ENCODE results near the gene SHC4.

Gene SHC4

DNA sequence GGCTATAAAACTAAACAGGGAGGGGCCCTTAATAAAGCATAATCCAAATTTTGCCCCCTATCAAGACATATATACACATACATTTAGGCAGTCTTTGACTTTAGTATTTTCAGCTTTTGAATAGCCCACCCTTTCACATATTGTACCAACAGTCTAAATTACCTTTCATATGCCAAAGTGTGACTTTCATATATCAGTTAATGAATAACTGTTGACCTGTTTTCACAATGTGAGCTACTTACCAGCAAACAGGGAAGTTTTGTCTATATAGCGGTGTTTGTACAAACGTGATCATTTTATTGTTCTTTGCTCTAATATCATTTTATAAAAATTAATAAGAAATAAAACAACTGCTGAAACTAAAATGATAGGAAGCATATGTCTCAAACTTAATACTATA lies 180.8 kb downstream of the SHC4 start:
- Histone ChIP-seq H3K79me2 (ENCODE audit: control insufficient read depth, insufficient read depth, low read length, unreplicated experiment) (no peaks in the 10 kb centered on the region), H3K4me3 (ENCODE audit: low read depth, low read length) (no peak overlapping the region), H3K4me1 (ENCODE audit: control insufficient read depth, insufficient read depth, low read length, unreplicated experiment) (peaks cover 7% of the 10 kb centered on the region), H3K27me3 (ENCODE audit: insufficient read depth, low read length) (no peaks in the 10 kb centered on the region), H3K27ac (ENCODE audit: low read depth, low read length) (no peak overlapping the region), H2AFZ (ENCODE audit: low read length, unreplicated experiment) (no peak overlapping the region), H3K36me3 (ENCODE audit: insufficient read depth, low read length) (peaks cover 18% of the 10 kb centered on the region)

DNA sequence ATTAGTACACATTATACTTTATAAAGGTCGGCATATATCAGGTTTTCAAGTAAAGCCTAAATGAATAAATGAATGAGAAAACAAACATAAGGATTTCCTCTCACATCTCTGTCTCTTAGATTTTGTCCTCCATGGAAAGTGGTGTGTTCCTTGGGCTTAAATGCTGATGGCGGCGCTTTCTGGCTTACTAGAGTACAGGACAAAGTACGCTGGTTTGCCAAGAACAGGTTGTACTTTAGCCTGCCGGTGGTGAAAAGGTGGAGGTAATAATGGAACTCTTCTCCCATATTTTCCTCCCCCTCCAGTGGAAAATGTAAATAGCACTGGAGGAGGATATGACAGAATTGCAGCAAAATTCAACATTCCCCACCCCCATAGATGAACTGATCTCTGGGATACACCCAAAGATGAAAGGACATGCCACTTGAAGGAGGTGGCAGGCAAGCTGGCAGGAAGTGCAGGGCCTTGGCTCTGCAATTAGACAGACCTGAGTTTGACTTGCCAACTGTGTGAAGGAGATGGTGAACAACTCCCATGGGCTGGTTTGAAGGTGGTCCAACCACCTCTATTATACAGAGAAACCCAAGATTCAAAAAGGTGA lies 182.1 kb downstream of the SHC4 start:
- Histone ChIP-seq H3K4me3 (ENCODE audit: low read depth, low read length) (no peak overlapping the region), H3K27me3 (ENCODE audit: insufficient read depth, low read length) (no peaks in the 10 kb centered on the region), H2AFZ (ENCODE audit: low read length, unreplicated experiment) (no peak overlapping the region), H3K4me1 (ENCODE audit: control insufficient read depth, insufficient read depth, low read length, unreplicated experiment) (peaks cover 7% of the 10 kb centered on the region), H3K36me3 (ENCODE audit: insufficient read depth, low read length) (peaks cover 14% of the 10 kb centered on the region), H3K27ac (ENCODE audit: low read depth, low read length) (no peak overlapping the region), H3K79me2 (ENCODE audit: control insufficient read depth, insufficient read depth, low read length, unreplicated experiment) (no peaks in the 10 kb centered on the region)

DNA sequence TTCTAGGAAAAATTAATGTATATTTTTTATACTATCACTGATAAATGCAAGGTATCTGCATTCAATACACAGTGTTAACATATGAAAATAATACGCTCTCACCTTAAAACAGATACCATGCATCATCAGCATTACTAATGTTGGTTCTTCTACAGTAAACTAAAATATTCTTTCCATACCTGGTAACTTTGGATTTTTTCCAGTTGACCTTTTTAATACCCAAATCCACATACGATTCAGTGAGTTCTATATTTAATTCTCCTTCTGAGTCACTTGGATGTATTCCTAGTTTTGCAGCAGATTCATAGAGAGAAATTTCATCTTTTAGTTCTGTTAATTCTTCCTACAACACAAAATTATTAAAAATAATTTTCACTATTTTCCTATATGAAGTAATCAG lies 182.7 kb downstream of the SHC4 start:
- no peaks in the 10 kb centered on the region for H3K27me3 ChIP-seq (ENCODE audit: insufficient read depth, low read length)
- H3K79me2 ChIP-seq (ENCODE audit: control insufficient read depth, insufficient read depth, low read length, unreplicated experiment): no peaks in the 10 kb centered on the region
- no peak overlapping the region for H2AFZ ChIP-seq (ENCODE audit: low read length, unreplicated experiment)
- no peak overlapping the region for H3K4me3 ChIP-seq (ENCODE audit: low read depth, low read length)
- peaks cover 7% of the 10 kb centered on the region for H3K4me1 ChIP-seq (ENCODE audit: control insufficient read depth, insufficient read depth, low read length, unreplicated experiment)
- H3K36me3 ChIP-seq (ENCODE audit: insufficient read depth, low read length): peaks cover 14% of the 10 kb centered on the region
- no peak overlapping the region for H3K27ac ChIP-seq (ENCODE audit: low read depth, low read length)

- Histone ChIP-seq H3K4me3 (ENCODE audit: low read depth, low read length) (no peak overlapping the region), H3K4me1 (ENCODE audit: control insufficient read depth, insufficient read depth, low read length, unreplicated experiment) (peaks cover 11% of the 10 kb centered on the region), H3K36me3 (ENCODE audit: insufficient read depth, low read length) (peaks cover 30% of the 10 kb centered on the region), H3K27ac (ENCODE audit: low read depth, low read length) (no peak overlapping the region), H2AFZ (ENCODE audit: low read length, unreplicated experiment) (no peak overlapping the region), H3K79me2 (ENCODE audit: control insufficient read depth, insufficient read depth, low read length, unreplicated experiment) (no peaks in the 10 kb centered on the region), H3K27me3 (ENCODE audit: insufficient read depth, low read length) (no peaks in the 10 kb centered on the region)
These were observed 185.4 kb downstream of the SHC4 start for GRCh38 chr15:48778331-48778730.

GRCh38 chr15:48777645-48778330 lies 185.9 kb downstream of the SHC4 start:
- no peaks in the 10 kb centered on the region for H3K27me3 ChIP-seq (ENCODE audit: insufficient read depth, low read length)
- H2AFZ ChIP-seq (ENCODE audit: low read length, unreplicated experiment): no peak overlapping the region
- no peak overlapping the region for H3K4me3 ChIP-seq (ENCODE audit: low read depth, low read length)
- H3K79me2 ChIP-seq (ENCODE audit: control insufficient read depth, insufficient read depth, low read length, unreplicated experiment): no peaks in the 10 kb centered on the region
- no peak overlapping the region for H3K27ac ChIP-seq (ENCODE audit: low read depth, low read length)
- peaks cover 31% of the 10 kb centered on the region for H3K36me3 ChIP-seq (ENCODE audit: insufficient read depth, low read length)
- H3K4me1 ChIP-seq (ENCODE audit: control insufficient read depth, insufficient read depth, low read length, unreplicated experiment): peaks cover 16% of the 10 kb centered on the region

GRCh38 chr15:48775546-48775945 lies 188.2 kb downstream of the SHC4 start:
- Histone ChIP-seq H3K79me2 (ENCODE audit: control insufficient read depth, insufficient read depth, low read length, unreplicated experiment) (no peaks in the 10 kb centered on the region), H3K4me1 (ENCODE audit: control insufficient read depth, insufficient read depth, low read length, unreplicated experiment) (peaks cover 29% of the 10 kb centered on the region), H2AFZ (ENCODE audit: low read length, unreplicated experiment) (no peak overlapping the region), H3K27ac (ENCODE audit: low read depth, low read length) (no peak overlapping the region), H3K4me3 (ENCODE audit: low read depth, low read length) (no peak overlapping the region), H3K27me3 (ENCODE audit: insufficient read depth, low read length) (no peaks in the 10 kb centered on the region), H3K36me3 (ENCODE audit: insufficient read depth, low read length) (peaks cover 19% of the 10 kb centered on the region)

- Histone ChIP-seq H2AFZ (ENCODE audit: low read length, unreplicated experiment) (no peak overlapping the region), H3K79me2 (ENCODE audit: control insufficient read depth, insufficient read depth, low read length, unreplicated experiment) (no peaks in the 10 kb centered on the region), H3K36me3 (ENCODE audit: insufficient read depth, low read length) (peaks cover 22% of the 10 kb centered on the region; the same call in 1 of the 2 replicates), H3K4me3 (ENCODE audit: low read depth, low read length) (no peak overlapping the region), H3K27me3 (ENCODE audit: insufficient read depth, low read length) (no peaks in the 10 kb centered on the region), H3K27ac (ENCODE audit: low read depth, low read length) (no peak overlapping the region), H3K4me1 (ENCODE audit: control insufficient read depth, insufficient read depth, low read length, unreplicated experiment) (peaks cover 31% of the 10 kb centered on the region)
These were observed 189.2 kb downstream of the SHC4 start for GRCh38 chr15:48774484-48774883.

Measured in ACC112 (cell line).